CD4-positive, alpha-beta T cell treated with Interleukin-6 at 100 ng/mL for 8 hours (primary cell): ENCODE measurements around the gene OPA3.

Source experiments
- DNase-seq: peaks from one replicate; pipeline ENCODE4 v3.0.0-alpha.2; 2020; ENCODE audit warnings: mixed read lengths, low spot score

The OPA3 gene

DNA sequence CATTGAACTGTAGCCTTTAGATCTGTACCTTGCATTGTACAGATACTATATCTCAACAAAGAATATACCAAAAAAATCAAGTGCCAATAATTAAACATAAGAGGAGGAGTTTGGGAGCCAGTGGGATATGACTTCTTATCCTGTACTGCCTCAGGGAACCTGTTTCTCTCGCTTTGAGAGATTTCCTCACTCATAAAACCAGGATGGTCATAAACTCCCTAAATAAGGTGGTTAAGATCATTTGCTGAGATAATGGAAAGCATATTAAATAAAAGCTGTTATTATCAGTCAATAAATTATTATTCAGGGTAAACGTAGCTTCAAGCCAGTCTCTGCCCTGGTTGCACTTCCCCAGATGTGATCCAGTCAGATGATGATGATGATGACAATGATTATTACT, 17.0 kb downstream of the OPA3 start:
- DNase-seq = no peak

DNA sequence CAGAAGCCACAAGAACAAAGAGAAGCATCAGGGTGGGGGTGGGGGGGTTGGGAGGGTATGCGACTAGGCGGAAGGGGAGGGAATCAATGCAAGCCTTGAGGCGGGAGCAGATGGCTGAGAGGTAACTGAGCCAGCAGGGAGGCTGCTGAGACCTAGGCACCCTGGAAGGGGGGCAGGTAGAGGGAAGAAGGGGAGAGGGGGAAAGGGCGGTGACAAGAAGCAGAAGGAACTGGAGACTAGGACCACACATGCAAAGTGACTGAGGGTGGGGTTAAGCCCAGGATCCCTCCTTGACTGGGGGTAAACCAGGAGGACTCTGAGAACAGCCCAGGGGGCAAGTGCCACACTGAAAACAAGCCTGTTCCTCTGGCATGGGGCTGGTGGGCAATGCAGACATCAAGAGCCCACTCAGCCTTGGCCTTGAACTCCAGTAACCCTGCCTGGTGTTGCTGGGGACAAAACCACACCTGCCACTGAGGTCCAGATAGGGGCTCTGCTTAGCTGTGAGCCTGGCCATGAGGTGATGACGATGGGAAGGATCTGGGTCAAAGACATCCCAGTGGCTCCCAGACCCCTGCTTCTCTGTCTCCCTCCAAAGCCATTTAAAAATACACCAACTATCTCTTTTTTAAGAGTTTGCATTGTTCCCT, 20.3 kb downstream of the OPA3 start:
- no peak for DNase-seq

DNA sequence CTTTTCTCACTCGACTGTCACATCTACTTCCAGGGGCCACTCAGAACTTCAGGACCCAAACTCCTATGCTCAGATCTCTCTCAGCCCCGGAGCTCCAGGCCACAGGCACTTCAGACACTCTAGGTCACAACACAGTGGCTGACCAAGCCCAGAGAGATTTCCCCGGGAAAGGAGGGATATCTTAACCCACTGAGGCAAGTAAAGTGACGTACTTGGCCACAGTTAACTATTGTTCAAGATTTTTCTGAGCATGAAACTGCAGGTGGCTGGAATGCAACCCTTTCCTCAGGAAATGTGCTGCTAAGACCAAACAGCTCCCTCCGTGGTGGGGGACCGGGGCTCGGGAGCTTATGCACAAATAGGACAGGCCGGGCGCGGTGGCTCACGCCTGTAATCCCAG, 23.9 kb downstream of the OPA3 start:
- no peak for DNase-seq

DNA sequence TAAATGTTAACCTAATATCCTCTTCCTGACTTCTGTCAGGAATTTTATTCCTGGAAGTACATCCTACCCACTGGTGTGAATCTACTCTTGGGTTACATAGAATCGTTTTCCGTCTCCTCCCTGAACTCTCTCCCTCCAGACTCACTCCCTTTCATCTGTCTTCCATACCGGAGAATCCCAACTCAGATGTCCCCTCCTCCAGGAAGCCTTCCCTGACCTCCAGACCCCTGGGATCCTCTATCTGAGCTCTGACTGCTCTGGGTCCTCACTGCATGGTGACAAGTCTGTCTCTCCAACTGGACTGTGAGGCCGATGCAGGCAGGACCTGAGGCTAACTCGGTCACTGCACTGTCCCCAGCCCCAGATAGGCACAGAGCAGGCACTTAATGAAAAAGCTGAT, 24.6 kb downstream of the OPA3 start:
- no peak for DNase-seq

DNA sequence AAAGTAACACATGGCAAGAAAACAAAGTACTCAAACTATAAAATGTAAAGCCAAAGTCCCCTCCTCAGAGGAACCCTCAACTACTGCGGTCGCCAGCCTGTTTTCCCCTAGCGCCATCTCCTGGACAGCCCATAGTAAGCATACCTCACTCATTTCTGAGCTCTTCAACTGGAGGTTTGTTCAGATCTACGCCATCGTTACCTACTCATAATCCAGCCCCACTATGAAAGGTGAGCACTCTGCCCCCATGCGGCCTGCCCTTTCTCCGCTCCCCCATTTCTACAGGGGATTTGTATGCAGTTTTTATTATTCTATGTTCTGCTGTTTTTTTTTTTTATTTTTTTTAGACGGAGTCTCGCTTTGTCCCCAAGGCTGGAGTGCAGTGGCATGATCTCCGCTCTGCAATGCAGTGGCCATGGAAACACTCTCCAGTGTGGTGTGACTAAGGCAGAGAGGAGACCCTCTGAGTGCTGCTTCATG, 26.2 kb downstream of the OPA3 start:
- peak; percentile 70 for DNase-seq

DNA sequence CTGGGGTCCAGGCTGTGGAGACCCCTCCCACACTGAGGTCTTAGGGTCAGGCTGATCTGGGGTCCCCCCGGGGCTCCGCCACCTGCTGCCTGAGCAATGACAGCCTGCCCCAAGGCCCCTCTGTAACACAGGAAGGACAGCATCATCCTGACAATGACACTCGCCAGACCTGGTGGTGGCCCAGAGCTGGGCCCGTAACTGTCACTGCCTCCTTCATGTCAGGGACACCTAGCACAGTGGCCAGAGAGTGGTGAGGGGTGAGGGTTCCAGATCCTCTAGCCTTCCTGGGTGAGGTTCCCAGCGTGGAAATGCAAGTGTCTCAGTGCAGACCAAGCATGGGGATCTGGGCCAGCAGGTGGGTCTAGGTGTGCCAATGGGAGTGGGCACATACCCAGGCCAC, 27.8 kb downstream of the OPA3 start:
- DNase-seq = no peak

DNA sequence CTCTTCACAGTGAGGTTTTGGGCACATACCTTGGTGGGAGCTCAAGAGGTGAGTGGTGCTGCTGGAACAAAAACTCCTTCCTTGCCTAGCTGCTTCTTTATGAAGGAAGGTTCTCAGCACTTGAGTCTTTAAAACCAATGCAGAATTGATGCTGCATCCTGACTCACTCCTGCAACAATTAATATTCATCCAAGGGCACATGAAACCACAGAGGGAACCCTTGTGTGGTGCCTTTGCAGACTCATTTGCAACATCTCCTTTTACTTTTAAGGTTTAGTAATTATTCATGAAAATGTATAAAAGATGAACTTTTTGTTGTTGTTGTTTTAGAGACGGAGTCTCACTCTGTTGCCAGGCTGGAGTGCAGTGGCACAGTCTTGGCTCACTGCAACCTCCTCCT, 30.1 kb downstream of the OPA3 start:
- DNase-seq = no peak

DNA sequence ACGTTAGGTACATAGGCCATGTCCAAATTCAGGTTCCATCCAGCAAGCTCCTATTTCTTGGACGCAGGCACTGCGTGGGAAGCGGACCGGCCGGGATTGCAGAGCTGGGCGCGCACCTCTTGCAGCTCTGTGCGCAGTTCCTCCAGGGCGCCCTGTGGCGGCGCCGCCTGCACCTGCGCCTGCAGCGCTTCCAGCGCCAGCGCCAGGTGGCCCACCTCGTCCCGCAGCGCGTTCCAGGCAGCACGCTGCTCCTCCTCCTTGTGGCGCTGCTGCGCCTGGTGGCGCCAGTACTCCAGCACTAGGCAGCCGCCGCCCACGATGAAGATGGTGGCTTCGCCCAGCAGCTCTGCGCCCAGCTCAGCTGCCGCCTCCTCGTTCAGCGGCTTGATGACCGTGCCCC, 31.1 kb downstream of the OPA3 start:
- DNase-seq = no peak

DNA sequence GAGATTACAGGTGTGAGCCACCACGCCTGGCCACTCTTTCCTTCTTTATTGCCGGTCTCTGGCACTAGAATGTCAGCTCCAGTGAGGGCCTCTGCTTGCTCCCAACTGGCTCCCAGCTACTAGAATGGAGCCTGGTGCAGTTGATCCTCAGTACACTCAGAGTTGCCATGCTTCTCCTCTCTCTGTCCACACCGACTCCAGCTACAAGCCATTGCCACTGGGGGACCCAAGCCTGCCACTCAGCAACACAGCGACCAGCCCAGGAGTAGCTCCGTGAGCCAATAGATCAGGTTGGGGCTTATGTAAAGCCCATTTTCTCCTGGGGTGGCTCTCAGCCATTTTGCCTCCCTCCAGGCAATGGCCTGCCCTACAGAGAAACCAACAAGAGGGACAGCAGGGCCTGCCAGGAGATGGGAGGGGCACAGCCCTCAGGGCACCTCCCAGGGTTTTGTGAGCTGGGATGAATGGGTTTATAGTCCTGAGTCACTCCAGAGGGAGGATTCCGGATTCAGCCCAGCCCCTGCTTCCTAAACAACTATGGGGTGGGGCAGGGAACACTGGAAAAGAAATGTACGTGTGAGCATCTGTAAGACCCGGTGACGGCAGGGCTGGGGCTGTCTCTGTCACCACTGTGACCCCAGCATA, 36.5 kb downstream of the OPA3 start:
- DNase-seq = no peak

DNA sequence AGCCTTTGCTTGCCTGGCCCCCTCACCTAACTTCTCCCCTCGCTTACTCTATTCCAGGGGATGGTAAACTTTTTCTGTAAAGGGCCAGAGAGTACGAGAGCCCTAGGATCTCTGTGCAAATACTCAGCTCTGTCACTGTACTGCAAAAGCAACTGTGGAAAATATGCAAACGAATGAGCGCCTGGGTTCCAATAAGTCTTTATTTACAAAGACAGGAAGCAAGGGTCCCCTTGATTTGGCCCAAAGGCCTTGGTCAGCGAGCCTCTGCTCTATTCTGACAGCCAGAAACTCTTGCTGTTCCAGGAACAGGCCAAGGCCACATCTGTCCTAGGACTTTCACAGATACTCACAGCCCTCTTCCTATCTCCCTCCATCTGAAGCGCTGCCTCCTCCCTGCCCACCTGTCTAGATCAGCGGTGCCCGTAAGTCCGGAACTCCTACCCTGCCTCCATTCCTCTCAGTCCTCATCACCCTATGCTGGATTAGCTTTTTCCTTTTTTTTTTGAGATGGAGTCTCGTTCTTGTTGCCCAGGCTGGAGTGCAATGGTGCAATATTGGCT, 37.3 kb downstream of the OPA3 start:
- DNase-seq = no peak

DNA sequence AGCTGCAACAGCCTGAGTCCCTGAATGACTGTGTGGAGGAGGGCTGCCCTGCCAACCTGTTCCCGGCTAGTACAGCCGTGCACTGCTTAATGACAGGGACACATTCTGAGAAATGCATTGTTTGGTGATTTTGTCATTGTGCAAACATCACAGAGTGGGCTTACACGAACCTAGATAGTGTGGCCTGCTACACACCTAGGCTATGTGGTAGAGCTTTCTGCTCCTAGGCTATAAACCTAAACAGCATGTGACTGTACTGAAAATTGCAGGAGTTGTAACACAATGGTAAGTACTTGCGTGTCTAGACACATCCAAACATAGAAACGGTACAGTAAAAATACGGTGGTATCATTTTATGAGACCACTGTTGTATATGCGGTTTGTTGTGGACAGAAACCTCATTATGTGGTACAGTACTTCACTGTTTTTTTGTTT, 42.4 kb downstream of the OPA3 start:
- DNase-seq = no peak

DNA sequence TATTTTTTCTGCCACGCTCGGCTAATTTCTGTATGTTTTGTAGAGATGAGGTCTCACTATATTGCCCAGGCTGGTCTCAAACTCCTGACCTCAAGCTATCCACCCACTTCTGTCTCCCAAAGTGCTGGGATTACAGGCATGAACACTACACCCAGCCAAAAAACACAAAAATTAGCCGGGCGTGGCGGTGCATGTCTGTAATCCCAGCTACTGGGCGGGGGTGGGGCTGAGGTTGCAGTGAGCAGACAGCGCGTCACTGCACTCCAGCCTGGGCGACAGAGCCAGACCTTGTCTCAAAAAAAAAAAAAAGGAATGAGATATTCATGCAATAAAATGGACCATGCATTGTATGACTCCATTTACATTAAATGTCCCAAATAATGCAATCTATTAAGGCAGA, 45.1 kb downstream of the OPA3 start:
- DNase-seq = no peak

DNA sequence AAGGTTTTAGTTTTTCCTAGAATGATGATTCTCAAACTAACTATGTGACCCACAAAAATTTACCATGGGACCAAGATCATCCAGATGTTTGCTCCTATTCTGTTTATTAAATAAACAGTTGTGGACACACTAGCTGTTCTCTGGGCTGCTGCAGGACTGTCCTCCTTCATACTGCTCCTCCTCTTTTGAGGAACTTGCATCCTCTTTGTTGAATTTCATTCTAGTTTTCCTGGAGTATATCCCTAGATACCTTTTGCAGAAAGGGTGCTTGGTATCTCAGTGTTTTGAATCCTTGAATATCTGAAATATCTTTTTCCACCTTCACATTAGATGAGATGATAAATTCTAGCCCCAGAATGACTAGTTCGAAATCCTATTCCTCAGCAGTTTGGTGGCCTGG, 53.3 kb downstream of the OPA3 start:
- no peak for DNase-seq

DNA sequence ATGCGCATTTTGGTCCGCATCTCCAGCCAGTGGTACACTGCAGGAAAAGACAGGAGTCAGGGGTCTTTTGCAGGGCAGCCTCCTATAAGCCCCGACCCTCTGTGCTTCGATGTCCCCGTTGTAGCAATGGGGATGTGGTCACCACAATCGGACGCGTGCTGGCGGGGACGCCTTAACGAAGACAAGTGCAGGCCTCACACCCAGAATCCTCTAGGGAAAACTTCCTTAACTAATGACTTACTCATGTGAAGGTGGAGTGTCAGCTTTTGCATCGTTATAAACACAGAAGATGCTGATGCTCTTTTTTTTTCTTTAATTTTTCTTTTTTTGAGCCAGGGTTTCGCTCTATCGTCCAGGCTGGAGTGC, 55.2 kb downstream of the OPA3 start:
- no peak for DNase-seq

DNA sequence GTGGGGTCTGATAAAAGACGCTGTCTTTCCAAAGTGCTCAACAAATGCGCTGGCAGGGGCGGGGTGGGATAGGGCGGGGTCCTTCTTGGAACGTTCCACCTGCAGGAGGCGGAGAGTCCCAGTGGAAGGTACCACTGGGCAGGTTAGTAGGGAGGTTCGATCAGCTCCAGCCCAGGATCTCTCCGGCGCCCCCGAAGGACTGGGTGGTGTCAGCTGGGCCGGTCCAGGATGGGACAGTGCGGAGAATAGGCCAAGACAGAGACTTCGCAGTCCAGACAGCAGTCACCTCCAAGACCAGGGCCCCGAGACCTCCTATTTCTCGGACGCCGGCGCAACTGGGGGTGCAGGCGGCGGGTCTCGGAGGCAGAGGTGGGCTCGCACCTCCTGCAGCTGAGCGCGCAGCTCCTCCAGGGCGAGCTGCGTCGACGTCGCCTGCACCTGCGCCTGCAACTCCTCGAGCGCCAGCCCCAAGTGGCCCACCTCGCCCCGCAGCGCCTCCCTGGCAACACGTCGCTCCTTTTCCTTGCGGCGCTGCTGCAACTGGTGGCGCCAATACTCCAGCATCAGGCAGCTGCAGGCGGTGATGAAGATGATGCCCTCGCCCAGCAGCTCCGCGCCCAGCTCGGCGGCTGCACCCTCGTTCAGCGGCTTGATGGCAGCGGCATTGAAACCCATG, 55.7 kb downstream of the OPA3 start:
- DNase-seq = no peak

DNA sequence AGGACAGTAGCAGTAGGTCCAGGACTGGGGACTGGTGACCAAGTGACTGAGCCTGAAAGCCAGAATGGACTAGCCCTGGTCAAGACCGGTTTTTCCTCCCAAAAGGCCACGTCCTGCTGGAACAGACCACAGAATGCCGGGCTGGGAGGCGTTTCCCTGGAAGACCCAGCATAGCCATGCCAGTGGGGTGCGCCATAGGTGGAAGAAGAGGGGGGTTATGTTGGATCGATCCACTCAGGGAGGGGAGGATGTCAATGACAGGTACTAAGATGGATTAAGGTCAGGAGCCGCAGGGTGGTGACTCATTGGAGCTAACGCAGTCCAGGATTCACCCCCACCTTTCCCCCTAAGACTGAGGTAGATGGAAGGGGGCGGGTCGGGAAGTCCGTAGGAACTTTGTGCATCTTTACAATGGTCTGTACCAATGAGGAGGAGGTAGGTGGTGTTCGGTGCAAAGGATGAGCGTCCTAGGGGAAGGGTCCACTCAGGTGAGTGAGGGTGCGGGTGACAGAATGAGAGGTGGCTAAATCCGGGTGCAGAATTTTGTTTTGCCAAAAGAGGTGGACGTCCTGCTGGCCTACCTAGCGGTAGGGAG, 56.4 kb downstream of the OPA3 start:
- DNase-seq = no peak

DNA sequence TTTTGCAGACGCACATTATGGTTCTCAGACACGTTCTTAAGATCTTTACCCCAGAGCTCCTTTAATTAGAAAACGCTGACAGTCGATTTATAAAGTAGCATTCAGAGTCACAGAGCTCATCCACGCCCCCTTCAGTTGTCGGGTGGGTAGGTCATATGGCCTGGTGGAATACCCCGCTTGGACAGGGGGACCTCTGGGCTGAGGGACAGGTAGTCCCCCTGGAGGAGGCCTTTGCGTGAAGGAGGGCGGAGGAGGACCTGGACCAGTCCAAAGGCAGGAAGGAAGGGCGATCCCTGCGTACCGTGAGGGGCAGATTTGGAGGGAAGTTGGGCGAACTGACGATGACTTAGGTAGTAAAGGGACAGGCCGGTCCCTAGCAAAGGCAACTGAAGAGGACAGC, 56.9 kb downstream of the OPA3 start:
- DNase-seq = no peak

DNA sequence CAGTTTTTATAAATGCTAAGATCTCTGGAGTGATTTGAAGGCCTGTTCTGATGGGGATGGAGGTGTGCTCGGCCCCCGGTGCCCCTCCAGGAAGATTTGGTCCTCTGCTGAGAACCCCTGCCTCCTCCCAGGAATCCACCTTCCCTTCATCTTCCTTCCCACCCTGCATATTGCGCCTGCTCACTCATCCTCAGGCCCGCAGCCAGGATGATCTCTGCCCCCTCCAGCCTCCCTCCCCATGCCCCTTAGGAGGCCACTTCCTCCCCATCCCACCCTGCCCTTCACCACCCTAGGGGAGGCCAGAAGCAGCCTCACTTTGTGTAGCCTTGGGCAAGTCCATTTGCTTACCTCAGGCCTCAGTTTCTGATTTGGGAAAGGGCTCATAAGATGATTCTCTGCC, 57.6 kb downstream of the OPA3 start:
- no peak for DNase-seq

DNA sequence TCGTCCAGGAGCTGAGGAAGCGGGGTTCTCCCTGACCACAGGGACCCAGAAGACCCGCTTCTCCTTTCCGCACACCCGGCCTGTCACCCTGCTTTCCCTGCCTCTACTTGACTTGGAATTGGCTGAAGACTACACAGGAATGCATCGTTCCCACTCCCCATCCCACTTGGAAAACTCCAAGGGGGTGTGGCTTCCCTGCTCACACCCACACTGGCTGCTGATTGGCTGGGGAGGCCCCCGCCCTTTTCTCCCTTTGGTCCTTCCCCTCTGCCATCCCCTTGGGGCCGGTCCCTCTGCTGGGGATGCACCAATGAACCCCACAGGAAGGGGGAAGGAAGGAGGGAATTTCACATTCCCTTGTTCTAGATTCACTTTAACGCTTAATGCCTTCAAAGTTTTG, 58.5 kb downstream of the OPA3 start:
- DNase-seq = no peak

DNA sequence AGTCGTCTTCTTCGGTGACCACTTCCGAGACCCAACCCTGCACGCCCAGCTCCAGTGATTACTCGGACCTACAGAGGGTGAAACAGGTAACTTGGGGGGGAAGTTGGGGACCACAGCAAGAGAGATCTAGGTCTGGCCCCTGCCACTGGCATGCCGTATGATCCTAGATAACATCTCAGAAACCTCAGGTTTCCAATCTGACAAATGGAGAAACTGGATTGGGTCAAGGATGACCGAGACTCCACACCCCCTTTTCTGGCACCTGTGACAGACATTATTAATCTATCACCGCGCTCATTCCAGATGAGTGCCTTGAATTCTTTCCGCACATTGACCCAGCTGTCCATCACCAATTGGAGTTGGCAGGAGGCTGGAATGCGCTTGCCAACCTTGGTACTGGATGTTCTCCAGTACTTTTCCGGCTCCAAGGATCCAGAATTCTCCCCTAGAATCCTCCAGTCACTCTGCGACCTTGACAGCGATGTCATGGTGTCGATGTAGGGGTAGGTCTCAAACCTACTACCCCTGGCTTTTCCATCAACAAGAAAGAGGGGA, 60.0 kb downstream of the OPA3 start:
- no peak for DNase-seq

DNA sequence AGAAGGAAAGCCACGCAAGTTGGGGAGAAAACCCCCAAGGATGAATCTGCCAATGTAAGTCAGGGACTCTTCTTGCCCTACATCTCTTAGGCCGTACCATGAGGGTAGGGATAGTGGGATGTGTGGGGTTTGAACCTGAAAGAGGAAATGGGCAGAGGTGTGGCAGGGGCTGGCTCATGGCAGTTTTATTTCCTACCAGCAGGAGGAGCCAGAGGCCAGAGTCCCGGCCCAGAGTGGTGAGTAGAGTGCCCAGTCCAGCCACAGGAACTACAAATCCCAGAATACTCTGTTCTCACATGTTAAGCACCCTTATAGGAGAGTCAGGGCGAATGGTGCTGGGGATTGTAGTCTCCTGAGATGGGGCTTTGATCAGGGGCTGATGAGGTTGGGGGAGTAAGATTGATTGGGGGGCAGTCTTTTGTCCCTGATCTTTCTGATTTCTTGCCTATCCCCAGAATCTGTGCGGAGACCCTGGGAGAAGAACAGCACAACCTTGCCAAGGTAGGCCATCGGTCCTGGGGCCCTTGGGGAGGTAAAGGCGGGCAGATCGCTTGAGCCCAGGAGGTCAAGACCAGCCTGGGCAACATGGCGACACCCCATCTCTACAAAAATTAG, 60.9 kb downstream of the OPA3 start:
- DNase-seq = peak; percentile 74
